PC-9 (cell line): ENCODE results near the gene OR2T27.
"Not testable (repeated sequence)": the region's sequence is repeated elsewhere in the genome, so short reads cannot be mapped to it uniquely, and the experiment has no call there.

Experiments
- CTCF ChIP-seq: fragments of 200-600 bp; sonication (generic); conservative IDR thresholded peaks from 2 replicates; pipeline ENCODE4 v1.6.1; 2017; ENCODE audit warnings: mixed run types, antibody characterized with exemption, mild to moderate bottlenecking, moderate library complexity
- EZH2 ChIP-seq: fragments of 200-600 bp; sonication (generic); IDR thresholded peaks from 2 replicates; pipeline ENCODE4 v1.8.0; 2017; ENCODE audit warnings: antibody characterized with exemption, low read depth

- not testable (repeated sequence) for TF ChIP-seq CTCF, EZH2
These were observed at the start of gene OR2T27 for GRCh38 chr1:248655354-248655753.
